NOMO-1 (cell line): ENCODE results near the gene FAH.
"Not testable (repeated sequence)": the region's sequence is repeated elsewhere in the genome, so short reads cannot be mapped to it uniquely, and the experiment has no call there.

Experiments used
- DNase-seq, 2 experiments: peaks; one replicate each; lab custom pipeline; 2025; ENCODE audit not compliant: unreplicated experiment in 2 of 2; lab: John Stamatoyannopoulos, UW

Gene FAH

DNA sequence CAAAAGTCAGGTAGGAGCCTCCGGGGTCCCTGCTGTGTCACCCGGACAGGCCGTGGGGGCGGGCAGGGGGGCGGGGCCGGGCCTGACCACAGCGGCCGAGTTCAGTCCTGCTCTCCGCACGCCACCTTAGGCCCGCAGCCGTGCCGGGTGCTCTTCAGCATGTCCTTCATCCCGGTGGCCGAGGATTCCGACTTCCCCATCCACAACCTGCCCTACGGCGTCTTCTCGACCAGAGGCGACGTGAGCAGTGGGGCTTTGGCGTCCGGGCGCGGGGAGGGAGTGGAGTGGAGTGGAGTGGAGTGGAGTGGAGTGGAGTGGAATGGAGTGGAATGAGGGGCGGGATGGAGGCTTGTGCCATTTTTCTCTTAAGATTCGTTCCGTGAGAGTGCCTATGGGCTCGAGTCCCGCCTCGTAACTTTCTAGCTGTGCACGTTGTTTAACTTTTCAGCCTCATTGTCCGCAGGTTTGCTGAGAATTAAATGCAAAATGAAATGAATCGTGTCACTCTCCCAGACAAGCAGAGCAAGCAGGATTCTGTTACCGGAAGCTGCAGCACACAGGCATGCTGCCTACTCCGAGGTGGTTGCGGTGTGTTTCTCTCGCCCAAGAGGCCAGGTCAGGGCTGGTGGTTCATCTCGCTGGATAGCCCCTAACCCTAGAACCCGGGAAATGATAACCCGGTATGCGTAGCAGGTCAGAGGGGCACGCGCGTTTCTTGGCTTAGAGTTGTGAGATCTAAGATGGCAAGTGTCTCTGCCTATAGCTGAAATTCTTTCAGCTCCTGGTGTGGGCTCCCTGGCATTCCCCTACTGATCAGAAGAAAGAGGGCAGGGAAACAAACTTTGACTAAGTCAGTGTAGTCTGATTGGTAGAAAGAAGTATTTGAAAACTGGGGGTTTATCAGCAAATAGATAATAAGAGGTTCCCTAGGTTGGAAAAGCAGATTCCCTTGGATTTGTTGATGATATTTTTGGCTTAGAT lies at the start of gene FAH:
FAH (plus strand) TSS at position 104 of the 981 bp plus-strand sequence; CDS start at position 160, 56 bp downstream.
- DNase-seq: peak; percentile 47 to 70

- no peak for DNase-seq
Observed at GRCh38 chr15:80105193-80105592, 47.6 kb upstream of the FAH start.

GRCh38 chr15:80105595-80105994 lies 47.2 kb upstream of the FAH start:
- DNase-seq: no peak

GRCh38 chr15:80106051-80106450 lies 46.7 kb upstream of the FAH start:
- no peak for DNase-seq

GRCh38 chr15:80107204-80107603 lies 45.6 kb upstream of the FAH start:
- no peak for DNase-seq

DNA sequence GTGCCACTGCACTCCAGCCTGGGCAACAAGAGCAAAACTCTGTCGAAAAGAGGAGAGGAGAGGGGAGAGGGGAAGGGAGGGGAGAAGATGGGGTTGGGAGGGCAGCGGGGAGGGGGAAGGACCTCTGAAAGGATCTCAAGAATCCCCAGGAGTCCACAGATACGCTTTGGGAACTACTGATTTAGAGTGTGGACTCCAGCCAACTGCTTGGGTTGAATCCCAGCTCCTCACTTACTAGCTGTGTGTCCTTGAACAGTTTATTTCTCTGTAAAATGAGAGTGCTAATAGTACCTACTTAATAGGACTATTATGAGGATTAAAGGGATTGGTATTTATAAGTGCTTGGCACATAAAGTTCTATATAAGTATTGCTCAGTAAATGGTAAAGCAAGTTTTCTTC lies 45.0 kb upstream of the FAH start:
- no peak for DNase-seq

GRCh38 chr15:80109388-80109787 lies 43.4 kb upstream of the FAH start:
- DNase-seq: no peak

DNA sequence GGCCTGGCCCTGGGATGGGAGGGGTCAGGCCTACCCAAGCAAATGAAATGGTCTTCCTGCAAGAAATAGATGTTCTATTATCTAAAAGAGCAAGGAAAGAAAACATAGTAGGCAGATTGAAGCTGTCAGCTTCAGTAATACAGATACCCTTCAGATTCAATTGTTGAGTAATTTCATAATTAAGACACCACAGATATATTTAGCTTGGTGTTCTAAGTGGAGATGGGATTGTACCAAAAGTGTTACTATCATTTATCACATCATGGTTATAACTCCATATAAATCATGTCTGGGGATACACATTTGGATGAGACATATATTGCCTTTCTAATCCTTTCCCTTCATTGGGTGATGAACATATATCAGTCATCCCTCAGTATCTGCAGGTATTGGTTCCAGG lies 41.9 kb upstream of the FAH start:
- DNase-seq: no peak

DNA sequence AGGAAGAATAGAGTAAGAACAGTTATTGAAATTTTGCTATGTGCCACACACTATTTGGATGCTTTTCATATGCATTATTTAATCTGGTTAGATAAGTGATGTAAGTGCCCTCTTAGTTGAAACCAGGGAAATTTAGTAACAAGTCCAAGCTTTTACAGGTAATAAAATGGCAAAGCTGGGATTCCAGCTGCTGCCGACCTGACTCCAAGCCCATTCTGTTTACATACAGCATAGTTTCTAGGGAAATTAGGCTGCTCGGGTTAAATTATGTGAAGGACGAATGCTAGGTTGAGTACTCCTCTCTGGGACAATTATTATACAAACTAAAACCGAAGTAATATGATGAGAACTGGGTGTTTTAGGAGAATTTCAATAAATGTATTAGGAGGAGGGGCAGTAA lies 38.7 kb upstream of the FAH start:
- no peak for DNase-seq

GRCh38 chr15:80115021-80115420 lies 37.8 kb upstream of the FAH start:
- no peak for DNase-seq

- no peak for DNase-seq
Observed at GRCh38 chr15:80118956-80119355, 33.8 kb upstream of the FAH start.

GRCh38 chr15:80120636-80121035 lies 32.2 kb upstream of the FAH start:
- DNase-seq: no peak

- no peak for DNase-seq
Observed at GRCh38 chr15:80121546-80121945, 31.3 kb upstream of the FAH start.

GRCh38 chr15:80123034-80123433 lies 29.8 kb upstream of the FAH start:
- no peak for DNase-seq

DNA sequence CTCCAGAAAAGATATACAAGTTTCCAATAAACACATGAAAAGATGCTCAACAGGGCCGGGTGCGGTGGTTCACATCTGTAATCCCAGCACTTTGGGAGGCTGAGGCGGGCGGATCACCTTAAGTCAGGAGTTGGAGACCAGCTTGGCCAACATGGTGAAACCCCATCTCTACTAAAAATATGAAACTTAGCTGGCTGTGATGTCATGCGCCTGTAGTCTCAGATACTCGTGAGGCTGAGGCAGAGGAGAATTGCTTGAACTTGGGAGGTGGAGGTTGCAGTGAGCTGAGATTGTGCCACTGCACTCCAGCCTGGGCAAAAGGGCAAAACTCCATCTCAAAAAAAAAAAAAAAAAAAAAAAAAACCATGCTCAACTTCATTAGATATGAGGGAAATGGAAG lies 25.5 kb upstream of the FAH start:
- DNase-seq: not testable (repeated sequence)

GRCh38 chr15:80127911-80128310 lies 24.9 kb upstream of the FAH start:
- no peak for DNase-seq

DNA sequence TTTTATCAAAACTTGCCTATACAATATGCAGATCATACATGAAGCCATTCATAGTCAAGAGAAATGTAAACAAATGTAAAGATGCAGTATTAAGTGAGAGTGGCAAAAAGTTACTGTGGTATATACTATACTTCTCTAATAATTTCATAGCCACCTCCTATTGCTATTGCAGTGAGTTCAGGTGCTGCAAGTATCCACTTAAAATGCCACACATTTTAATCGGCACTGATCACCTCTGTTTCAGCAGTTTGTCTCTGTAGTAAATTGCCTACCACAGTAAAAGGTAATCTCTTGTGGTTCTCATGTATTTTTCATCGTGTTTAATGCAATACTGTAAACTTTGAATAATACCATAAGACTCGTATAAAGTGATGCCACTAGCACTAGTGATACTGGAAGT lies 20.4 kb upstream of the FAH start:
- DNase-seq: no peak

DNA sequence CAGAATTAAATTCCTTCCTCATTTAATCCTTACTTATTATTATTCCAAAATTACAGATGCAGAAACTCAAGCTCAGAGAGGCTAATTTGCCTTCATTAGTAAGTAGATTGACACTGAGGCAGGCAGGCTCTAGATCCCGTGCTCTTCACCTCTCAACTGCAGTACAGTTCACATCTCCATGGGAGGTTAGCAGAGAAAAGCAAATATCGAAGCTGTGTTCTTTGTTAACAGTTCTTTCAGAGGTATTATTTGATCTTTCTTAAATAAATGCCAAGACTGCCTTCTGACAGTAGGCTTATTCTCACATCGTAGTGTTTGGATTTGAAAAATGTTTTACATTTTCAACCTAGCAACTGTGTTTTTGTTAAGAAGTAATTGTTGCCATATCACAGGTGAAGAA lies 15.9 kb upstream of the FAH start:
- DNase-seq: no peak

- DNase-seq: no peak
Observed at GRCh38 chr15:80138961-80139360, 13.8 kb upstream of the FAH start.

- no peak for DNase-seq
Observed at GRCh38 chr15:80140909-80141308, 11.9 kb upstream of the FAH start.

DNA sequence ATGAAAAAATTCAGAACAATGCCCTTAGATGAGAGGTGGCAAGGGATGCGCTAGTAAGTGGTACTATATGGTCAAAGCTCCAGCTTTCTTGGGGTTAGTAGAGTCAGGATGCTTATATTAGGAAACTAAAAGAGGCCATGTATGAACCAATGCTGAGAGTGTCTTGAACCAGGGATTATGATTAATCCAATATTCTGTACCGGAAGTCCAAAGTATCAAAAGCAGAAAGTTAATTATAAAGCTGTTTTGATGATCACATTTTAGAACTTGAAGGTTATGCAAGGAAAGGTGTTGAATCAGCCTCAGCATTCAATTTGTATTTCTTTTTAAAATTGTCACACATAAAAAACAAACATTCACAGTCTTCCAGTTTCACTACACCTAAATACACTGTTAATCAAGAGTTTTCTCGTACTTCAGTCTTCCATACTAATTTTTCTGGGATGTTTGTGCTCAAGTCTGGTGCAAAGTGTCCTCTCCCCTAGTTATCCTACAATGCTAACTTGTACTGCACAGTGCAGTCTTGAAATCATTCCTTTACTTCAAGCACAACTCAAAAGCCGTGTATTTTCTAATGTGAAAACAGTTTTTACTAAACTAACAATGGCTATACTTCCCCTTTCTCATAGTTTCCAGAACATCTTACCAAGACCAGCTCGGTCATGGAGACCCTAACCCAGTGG lies 10.7 kb upstream of the FAH start:
- no peak for DNase-seq

GRCh38 chr15:80142646-80143045 lies 10.2 kb upstream of the FAH start:
- DNase-seq: no peak
